Amniotic stem cell (primary cell): Measurements from ENCODE around the gene TPP2.

Experiments
- DNase-seq: peaks from one replicate; lab custom pipeline; 2025; lab: John Stamatoyannopoulos, UW

The TPP2 gene

DNA sequence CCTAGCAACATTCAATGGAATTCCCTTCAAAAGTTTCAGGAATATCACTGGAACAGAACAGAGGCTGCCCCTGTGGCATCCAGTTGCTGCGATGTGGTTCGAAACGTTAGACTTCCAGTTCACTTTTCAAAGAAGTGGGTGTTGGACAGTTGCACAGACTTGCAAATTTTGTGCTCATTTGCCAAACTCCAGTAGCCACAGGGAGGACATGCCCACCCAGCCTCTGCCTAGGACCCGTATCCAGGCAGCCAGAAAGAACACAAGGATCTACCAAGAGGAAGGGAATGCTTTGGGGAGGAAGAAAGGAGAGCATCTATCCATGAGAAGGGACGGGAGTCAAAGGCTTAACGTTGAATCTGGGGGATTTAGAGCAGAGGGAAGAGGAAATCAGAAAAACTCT is 98.2 kb downstream of the TPP2 start, which contains the start of gene METTL21C:
Gene METTL21C (minus strand): TSS at position 108 of the 400 bp plus-strand sequence. CDS start 546 bp downstream, outside the sequence.
- no peak for DNase-seq

DNA sequence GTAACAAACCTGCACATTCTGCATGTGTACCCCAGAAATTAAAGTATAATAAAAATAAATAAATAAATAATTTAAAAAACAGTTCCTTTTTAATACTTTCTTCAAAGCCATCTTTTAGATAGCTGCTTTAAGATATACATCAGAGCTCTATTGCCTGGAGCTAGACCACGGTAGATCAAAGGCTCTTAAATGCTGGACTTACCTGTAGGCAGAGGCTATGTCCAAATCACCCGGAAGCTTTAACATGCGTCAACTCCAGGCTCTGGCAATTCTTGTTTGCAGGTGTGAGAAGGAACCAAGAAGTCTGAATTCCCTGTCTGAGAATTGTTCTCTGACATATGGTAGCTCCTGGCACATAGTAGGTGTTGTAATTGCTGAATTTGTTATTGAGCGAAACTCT is 99.7 kb downstream of the TPP2 start:
- DNase-seq, result no peak

- no peak for DNase-seq
Measured at GRCh38 chr13:102697264-102697663, 100.5 kb downstream of the TPP2 start.

GRCh38 chr13:102697929-102698648 is 101.3 kb downstream of the TPP2 start:
- DNase-seq, result no peak

GRCh38 chr13:102698649-102698980 is 101.8 kb downstream of the TPP2 start:
- no peak for DNase-seq

DNA sequence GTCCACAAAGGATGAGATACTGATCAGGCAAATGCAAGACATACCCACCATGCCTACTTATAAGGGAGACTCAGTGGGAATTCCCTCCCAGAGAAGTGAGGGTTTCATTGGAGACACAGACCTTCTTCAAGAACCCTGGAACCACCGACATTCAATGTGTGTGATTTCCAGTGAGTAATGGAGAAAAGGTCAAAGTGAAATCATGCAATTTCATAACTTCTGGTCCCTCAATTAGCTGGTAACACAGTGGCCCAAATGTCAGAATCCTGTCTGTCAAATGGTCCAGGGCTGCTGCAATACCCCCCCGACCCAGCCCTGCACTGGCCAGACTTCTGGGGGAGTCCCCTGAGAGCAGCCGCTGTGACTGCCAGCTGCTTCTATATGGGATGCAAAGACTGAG is 102.7 kb downstream of the TPP2 start:
- no peak for DNase-seq

DNA sequence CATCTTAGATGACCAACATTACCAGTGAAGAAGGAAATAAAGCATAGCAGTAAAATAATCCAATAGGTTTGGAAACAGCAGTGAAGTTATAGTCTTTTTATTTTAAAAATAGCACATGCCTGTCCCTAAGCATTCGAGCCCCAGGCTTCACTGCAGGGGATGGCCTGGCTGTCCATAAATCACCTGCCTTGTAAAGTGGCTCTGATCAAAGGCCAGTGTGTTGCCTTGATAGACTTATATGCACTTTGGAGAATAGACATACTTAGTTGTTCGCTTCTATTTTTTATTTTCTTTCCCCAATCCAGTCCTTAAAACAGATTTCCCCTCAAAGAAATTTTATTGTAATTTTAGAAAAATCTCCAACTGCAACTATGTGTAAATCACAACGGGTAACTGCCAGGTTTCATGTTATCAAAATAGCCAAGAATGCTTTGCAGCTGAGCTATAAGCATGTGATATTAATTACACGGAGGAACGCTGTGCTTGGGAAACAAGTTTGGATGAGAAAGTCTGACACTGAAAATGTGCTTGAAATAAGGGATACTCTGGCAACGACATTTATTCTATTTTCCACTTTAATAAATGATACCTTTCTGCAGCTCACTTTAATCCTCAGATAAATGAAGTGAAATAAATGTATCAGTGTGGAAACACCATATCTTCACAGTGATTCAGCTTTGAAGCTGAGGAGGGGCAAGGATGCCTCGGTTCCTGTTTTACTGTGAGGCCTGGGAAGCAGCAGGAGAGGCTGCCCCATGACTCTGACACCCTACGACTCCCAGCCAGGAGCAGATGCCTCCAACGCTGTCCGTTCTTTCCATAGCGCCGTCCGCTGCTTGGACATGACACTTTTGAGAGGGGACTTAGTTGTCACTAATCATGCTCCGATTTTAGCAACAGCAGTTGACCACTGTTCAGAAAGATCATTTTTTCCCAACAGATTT is 103.6 kb downstream of the TPP2 start:
- no peak for DNase-seq

DNA sequence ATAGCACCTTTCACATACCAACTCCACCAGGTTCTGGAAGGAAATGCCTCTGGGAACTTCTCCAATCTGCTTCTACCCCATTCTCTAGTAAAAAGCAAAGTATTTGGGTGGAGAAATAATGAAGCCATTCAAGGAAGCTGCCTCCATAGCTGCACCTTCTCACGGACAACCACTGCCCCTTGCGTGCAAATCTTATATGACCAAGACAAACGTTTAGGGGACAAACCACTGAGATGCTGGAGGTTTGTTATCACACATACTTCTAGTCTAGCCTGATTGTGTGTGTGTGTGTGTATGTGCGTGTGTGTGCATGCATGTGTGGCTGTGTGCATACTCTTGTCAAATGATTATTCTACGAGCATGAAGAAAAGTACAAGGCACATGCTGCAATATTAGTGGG is 104.5 kb downstream of the TPP2 start:
- no peak for DNase-seq

GRCh38 chr13:102702965-102703725 is 106.4 kb downstream of the TPP2 start:
- no peak for DNase-seq

DNA sequence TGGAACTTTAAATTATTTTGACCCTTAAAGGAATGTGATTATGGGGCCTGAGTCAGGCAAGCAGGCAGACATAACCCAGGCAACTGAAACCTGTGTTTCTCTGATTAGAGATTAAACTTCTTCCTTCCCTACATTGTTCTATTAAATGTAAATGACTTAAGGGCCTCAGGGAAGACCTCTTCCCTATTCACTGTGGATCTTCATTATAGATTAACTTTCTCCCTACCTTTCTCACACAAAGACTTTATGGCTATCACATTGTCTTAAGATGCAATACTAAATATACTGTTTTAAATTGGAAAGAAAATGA is 106.9 kb downstream of the TPP2 start:
- no peak for DNase-seq

GRCh38 chr13:102704238-102705058 is 107.7 kb downstream of the TPP2 start:
- DNase-seq, result no peak

- peak; percentile 62 for DNase-seq
Measured at GRCh38 chr13:102707467-102707866, 110.7 kb downstream of the TPP2 start.

DNA sequence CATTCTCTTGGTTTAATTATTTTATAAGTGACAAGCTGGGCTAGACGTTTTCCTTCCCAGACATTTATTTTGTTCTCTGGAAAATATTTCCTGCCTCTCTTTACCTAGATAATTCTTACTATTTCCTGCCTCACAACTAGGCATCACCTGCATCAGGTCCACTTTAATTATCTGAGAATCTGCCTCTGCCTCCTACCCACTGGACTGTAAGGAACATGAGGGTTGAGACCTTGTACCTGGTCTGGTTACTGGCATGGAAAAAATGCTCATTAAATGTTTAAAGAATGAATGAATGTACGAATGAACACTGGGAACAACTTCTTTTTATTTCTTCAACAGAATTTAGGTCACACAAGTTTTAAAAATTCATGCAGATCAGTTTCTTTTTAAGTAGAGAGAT is 111.4 kb downstream of the TPP2 start:
- no peak for DNase-seq

DNA sequence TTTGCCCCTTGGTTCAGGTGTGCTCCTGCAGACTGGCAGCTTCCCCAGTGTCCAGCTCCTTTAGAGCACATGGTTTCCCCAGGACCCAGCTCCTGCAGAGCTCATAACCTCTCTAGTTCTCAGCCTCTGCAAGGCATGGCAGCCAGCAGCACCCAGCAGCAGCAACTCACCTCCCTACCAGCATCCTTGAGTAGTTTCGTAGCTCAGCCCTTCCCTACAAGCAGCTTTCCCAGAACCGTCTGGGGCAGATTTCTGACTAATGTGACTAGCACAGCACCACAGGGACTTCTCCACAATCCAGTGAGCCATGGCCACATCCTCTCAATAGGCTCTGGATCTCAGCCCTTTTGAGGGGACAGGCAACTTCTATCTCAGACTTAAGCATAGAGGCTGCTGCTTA is 112.2 kb downstream of the TPP2 start:
- no peak for DNase-seq

DNA sequence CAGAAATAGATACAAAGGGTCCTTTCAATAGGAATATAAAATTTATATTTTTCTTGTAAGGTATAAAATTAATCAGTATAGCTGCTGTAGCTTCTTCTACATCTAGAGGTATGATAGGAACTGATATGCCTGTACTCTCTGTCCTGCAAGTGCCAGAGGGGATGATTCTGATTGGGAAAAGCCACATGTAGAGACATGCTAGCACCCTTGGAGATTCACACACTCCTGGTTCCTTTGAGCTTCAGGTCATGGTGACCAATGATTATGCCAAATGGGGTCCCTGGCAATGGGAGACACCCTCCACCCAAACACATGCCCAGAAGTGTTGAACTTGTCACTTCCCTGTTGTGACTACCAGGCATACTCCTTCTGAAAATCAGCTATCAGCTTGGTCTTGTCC is 112.8 kb downstream of the TPP2 start:
- DNase-seq, result no peak

- DNase-seq, result no peak
Measured at GRCh38 chr13:102710261-102710679, 113.5 kb downstream of the TPP2 start.

DNA sequence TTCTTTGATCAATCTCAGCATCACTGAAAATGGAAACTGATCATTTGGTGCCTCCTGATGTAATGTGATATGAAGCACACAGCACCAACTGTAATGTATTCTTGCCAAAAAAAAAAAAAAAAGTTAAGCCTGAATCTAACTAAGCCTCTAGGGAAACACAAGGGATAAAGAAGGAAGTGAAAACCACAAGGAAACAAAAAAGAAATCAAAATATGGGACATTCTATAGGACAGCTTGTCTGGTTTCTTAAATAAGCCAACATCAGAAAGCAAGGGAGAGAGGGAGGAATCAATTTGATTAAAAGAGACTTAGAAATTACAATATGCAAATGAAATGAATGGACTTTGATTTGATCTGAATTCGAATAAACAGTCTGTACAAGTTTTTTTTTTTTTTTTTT is 118.7 kb downstream of the TPP2 start:
- no peak for DNase-seq

- no peak for DNase-seq
Measured at GRCh38 chr13:102718746-102719145, 122.0 kb downstream of the TPP2 start.

GRCh38 chr13:102721800-102722231 is 125.0 kb downstream of the TPP2 start:
- no peak for DNase-seq

GRCh38 chr13:102724923-102725322 is 128.1 kb downstream of the TPP2 start:
- DNase-seq, result no peak

GRCh38 chr13:102726430-102726829 is 129.6 kb downstream of the TPP2 start:
- no peak for DNase-seq
